HG03108 (cell line): Measurements from ENCODE around the gene TPSB2.
"Not testable (repeated sequence)": the region's sequence is repeated elsewhere in the genome, so short reads cannot be mapped to it uniquely, and the experiment has no call there.

ENCODE experiments used
- ATAC-seq: cut with Tn5 transposase; IDR thresholded peaks from one replicate; pipeline ENCODE4 v1.9.1; 2021; ENCODE audit warnings: moderate library complexity; ENCODE audit not compliant: unreplicated experiment

TPSB2 gene

DNA sequence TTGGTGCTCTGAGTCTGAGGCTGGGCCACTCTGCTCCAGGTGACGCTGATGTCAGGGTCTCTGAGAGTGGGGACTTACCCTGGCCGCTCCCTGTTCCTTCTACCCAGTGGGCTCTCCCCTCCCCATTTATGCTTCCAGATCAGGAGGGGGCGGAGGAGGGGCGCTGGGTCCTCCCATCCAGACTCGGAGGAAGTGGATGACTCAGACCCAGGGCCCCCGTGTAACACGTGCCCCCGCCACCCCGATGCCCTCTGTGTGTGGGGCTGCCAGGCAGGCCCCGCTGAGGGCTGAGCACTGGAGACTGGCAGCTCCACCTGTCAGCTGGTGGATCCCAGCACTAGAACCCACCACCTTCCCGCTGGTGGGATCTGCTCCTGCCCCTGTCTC is at the start of gene TPSB2:
Gene TPSB2, minus strand, starts transcription at position 101 of the 387 bp plus-strand sequence. CDS start 233 bp downstream, outside the sequence.
- not testable (repeated sequence) for ATAC-seq

- ATAC-seq, result no peak
These were observed 49.3 kb upstream of the TPSB2 start for GRCh38 chr16:1279081-1279944.

DNA sequence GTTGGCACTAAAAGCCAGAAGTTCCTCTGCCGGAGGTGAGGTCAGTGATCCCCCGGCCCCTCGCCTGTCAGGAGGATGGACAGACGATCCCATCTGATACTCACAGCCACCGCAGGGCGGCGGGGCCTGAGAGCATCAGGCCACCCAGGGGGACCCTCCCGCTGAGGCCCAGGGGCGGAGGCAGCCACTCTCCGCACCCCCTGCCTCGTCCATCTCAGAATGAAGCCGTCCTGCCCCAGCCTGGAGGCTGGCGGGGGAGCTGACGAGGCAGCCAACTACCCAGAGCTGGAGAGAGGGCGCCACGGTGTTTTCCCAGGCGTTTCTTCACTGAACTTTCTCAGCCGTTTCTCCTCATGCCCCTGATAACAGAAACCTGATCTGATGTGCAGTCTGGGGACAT is 48.5 kb upstream of the TPSB2 start:
- ATAC-seq, result no peak

DNA sequence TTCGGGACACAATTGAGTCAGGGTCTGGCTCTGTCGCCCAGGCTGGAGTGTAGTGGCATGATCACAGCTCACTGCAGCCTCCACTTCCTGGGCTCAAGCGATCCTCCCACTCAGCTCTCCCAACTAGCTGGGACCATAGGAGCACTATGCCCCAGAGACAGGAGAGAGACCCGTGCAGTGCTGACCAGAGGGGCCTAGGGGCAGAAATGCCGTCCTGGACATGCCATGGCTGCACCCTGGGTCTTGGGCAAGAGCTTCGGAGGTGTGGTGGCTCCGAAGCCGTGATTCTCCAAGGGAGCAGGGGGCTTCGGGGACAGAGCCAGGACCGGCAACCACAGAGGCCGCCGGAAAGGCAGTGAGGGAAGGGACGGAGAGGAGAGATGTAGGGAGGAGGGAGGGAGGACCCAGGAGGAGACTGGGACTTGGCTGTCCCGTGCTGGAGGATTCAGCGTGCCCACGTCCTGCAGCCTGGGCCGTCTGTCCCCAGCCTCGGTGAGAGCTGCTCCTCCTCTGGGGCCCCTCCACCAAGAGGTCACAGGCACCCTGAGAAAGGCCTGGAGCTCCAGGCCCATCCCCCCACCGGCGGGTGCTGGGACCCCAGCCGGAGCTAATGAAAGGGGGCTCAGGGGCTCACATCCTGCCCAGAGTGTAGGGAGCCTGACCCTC is 47.8 kb upstream of the TPSB2 start:
- no peak for ATAC-seq

DNA sequence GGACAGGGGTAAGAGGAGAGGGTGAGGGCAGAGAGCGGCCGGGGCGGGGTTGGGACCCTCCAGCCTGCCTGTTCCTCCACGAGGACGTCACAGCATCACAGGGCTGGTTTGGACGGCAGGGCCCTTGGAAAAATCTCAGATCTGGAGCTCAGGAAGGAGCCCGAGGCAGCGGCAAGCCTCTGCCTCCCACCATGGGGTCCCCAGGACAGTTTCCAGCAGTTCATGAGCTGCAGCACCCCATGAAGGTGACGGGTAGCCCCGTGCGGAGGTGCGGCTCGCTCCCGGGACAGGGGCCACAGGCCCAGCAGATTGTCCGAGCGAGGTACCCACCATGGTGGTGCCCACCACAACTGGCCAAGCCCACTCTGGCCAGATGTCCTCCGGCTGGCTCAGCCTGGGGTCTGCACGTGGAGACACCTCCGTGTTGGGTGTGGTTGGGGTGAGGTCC is 47.2 kb upstream of the TPSB2 start:
- ATAC-seq, result no peak

DNA sequence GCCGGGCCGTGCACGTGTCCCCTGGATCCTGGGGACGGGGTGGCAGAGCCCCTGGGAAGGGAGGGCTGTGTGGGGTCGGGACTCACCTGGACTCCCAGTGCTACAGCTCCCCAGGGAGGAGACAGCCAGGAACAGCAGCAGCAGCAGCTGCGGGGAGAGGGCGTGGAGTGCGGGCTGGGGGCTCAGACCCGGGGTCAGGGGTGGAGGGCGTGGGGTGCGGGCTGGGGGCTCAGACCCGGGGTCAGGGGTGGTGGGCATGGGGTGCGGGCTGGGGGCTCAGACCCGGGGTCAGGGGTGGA is 46.5 kb upstream of the TPSB2 start:
- no peak for ATAC-seq

- no peak for ATAC-seq
These were observed 46.0 kb upstream of the TPSB2 start for GRCh38 chr16:1275791-1276579.

DNA sequence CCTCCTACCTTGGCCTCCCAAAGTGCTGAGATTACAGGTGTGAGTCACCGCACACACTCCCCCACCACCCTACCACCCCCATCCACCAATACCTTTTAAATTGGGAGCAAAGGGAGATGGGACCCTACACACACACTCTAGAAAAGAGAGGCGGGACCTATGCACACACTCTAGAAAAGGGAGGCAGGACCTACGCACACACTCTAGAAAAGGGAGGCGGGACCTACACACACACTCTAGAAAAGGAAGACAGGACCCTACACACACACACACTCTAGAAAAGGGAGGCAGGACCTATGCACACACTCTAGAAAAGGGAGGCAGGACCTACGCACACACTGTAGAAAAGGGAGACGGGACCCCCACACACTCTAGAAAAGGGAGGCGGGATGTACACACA is 44.8 kb upstream of the TPSB2 start:
- no peak for ATAC-seq

- no peak for ATAC-seq
These were observed 43.8 kb upstream of the TPSB2 start for GRCh38 chr16:1273816-1274215.

GRCh38 chr16:1272453-1273198 is 42.6 kb upstream of the TPSB2 start:
- ATAC-seq, result no peak

DNA sequence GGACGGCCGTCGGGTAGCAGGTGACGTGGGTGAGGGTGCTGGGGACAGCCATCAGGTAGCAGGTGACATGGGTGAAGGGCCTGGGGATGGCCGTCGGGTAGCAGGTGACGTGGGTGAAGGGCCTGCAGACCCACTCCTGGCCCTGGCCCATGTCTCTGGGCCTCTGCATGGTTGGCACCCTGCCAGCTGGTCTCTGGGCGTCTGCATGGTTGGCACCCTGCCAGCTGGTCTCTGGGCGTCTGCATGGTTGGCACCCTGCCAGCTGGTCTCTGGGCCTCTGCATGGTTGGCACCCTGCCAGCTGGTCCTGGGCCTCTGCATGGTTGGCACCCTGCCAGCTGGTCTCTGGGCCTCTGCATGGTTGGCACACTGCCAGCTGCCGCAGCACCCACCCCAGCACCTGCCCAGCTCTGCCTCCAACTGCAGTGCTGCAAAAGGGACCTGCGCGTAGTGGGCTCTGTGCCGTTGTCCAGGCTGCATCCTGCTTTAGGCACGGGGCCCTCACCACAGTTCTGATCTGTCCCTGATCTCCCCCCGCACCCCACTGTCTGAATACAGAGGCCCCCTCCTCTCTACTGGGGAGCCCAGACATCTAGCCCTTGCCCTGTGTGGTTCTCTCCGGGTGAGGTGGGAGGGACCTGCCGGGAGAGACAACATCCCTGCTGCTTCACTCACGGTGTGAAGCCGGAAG is 41.9 kb upstream of the TPSB2 start:
- ATAC-seq, result not testable (repeated sequence)

DNA sequence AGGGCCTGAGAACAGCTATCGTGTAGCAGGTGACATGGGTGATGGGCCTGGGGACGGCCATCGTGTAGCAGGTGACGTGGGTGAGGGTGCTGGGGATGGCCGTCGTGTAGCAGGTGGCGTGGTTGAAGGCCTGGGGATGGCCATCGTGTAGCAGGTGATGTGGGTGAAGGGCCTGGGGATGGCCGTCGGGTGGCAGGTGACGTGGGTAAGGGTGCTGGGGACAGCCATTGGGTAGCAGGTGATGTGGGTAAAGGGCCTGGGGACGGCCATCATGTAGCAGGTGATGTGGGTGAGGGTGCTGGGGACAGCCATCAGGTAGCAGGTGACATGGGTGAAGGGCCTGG is 41.4 kb upstream of the TPSB2 start:
- ATAC-seq, result no peak

DNA sequence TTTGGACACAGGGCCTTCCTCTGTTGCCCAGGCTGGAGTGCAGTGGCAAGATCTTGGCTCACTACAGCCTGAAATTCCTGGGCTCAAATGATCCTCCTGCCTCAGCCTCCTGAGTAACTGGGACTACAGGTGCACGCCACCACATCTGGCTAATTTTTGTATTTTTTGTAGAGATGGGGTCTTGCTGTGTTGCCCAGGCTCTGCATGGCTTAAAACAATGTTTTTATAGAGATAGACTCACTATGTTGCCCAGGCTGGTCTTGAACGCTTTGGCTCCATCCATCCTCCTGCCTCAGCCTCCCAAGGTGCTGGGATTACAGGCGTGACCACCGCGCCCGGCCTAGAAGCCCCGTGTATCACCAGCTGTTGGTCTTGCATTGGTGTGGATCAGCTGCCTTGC is 39.4 kb upstream of the TPSB2 start:
- not testable (repeated sequence) for ATAC-seq

GRCh38 chr16:1265826-1266225 is 35.8 kb upstream of the TPSB2 start:
- no peak for ATAC-seq

- no peak for ATAC-seq
These were observed 35.2 kb upstream of the TPSB2 start for GRCh38 chr16:1265090-1265630.

- ATAC-seq, result no peak
These were observed 34.5 kb upstream of the TPSB2 start for GRCh38 chr16:1264345-1265089.

DNA sequence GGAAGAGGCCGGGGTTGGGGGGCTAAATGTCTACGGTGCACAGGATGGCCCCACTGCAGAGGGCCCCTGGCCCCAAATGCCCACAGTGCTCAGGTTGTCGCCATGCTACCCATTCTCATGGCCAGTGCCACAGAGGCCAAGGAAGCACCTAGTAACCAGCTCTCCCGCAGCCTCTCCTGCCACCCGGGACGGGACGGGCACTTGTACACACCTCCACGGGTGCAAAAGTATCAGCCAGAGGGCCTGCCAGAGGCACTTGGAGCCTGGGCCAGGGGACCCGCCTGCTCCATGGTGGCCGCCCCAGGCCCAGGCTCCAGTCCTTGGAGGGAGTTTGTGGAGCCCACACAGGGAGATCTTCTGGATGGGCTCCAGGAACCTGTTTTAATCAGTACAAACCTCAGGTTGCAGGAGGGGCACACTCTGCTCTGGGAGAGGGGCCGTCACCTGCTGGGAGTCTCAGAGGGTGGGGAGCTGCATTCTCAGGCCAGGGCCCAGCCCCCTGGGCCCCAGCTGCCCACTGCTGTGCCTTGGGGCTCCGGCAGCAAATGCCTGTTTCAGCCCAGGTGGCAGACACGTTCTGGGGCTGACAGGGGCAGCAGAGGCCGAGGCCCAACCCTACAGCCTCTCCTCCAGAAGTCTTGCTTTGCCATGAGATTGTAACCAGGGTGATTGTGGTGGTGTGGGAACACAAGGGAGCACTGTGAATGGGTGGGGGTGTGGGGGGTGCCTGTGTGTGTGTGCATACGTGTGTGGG is 33.8 kb upstream of the TPSB2 start:
- no peak for ATAC-seq

GRCh38 chr16:1262846-1263221 is 32.9 kb upstream of the TPSB2 start:
- ATAC-seq, result no peak
